H9 (cell line): ENCODE data around the gene GCK. TPM values are rescaled to one million over a fixed set of nuclear protein-coding genes. Genes with fewer than 3 reads are reported as not detected.

Experiments
- DNase-seq: peaks from one replicate; pipeline ENCODE4 v3.0.0-alpha.2; 2017
- H2AFZ ChIP-seq: one replicate; pipeline ENCODE4 v1.6.1; 2013; ENCODE audit warnings: mild to moderate bottlenecking, low read length, control low read depth, moderate library complexity
- H2AK5ac ChIP-seq: 2 replicates; pipeline ENCODE4 v1.6.1; 2013; ENCODE audit warnings: low read length, control low read depth, mixed read lengths; ENCODE audit not compliant: insufficient read length
- H2BK120ac ChIP-seq: one replicate; pipeline ENCODE4 v1.6.1; 2013; ENCODE audit warnings: low read depth, mild to moderate bottlenecking, low read length, control low read depth, inconsistent platforms; ENCODE audit not compliant: poor library complexity, severe bottlenecking
- H2BK12ac ChIP-seq: 2 replicates; pipeline ENCODE4 v1.6.1; 2013; ENCODE audit warnings: low read length, control low read depth, mixed read lengths, low read depth; ENCODE audit not compliant: insufficient read length
- H2BK15ac ChIP-seq: 2 replicates; pipeline ENCODE4 v1.6.1; 2013; ENCODE audit warnings: low read depth, low read length, control low read depth
- H2BK20ac ChIP-seq: one replicate; pipeline ENCODE4 v1.6.1; 2013; ENCODE audit warnings: low read depth, mild to moderate bottlenecking, low read length, control low read depth, inconsistent platforms; ENCODE audit not compliant: poor library complexity, severe bottlenecking
- H2BK5ac ChIP-seq: 2 replicates; pipeline ENCODE4 v1.6.1; 2013; ENCODE audit warnings: low read length, control low read depth, mixed read lengths; ENCODE audit not compliant: insufficient read length
- H3K14ac ChIP-seq: 2 replicates; pipeline ENCODE4 v1.6.1; 2013; ENCODE audit warnings: low read length, control low read depth; ENCODE audit not compliant: insufficient read depth
- H3K18ac ChIP-seq: 2 replicates; pipeline ENCODE4 v1.6.1; 2013; ENCODE audit warnings: low read depth, mild to moderate bottlenecking, mixed read lengths, low read length, control low read depth; ENCODE audit not compliant: insufficient read length
- H3K23ac ChIP-seq: 2 replicates; pipeline ENCODE4 v1.6.1; 2013; ENCODE audit warnings: low read length, control low read depth, mixed read lengths, low read depth; ENCODE audit not compliant: insufficient read length
- H3K23me2 ChIP-seq: 2 replicates; pipeline ENCODE4 v1.6.1; 2013; ENCODE audit warnings: low read depth, mild to moderate bottlenecking, mixed read lengths, low read length, control low read depth; ENCODE audit not compliant: insufficient read length, poor library complexity, severe bottlenecking
- H3K27ac ChIP-seq: 2 replicates; pipeline ENCODE4 v1.5.1; 2013; ENCODE audit warnings: low read length, control low read depth, mixed read lengths, low read depth; ENCODE audit not compliant: insufficient read length
- H3K27me3 ChIP-seq: 2 replicates; pipeline ENCODE4 v1.6.1; 2013; ENCODE audit warnings: low read length, control low read depth, inconsistent platforms; ENCODE audit not compliant: insufficient read depth
- H3K4ac ChIP-seq: 2 replicates; pipeline ENCODE4 v1.6.1; 2013; ENCODE audit warnings: low read depth, mild to moderate bottlenecking, control low read depth, inconsistent platforms, low read length, moderate library complexity
- H3K4me1 ChIP-seq: 2 replicates; pipeline ENCODE4 v1.6.1; 2013; ENCODE audit warnings: low read length, control low read depth, inconsistent platforms; ENCODE audit not compliant: insufficient read depth
- H3K4me2 ChIP-seq: 2 replicates; pipeline ENCODE4 v1.6.1; 2013; ENCODE audit warnings: low read length, control low read depth, mixed read lengths; ENCODE audit not compliant: insufficient read length, insufficient read depth
- H3K56ac ChIP-seq: 2 replicates; pipeline ENCODE4 v1.6.1; 2013; ENCODE audit warnings: low read depth, mild to moderate bottlenecking, mixed read lengths, low read length, control low read depth; ENCODE audit not compliant: insufficient read length
- H3K79me1 ChIP-seq: 2 replicates; pipeline ENCODE4 v1.6.1; 2013; ENCODE audit warnings: low read depth, mild to moderate bottlenecking, moderate library complexity, low read length, control low read depth, inconsistent platforms; ENCODE audit not compliant: insufficient read depth, poor library complexity, severe bottlenecking
- H3K79me2 ChIP-seq: 2 replicates; pipeline ENCODE4 v1.6.1; 2013; ENCODE audit warnings: low read length, control low read depth, inconsistent platforms; ENCODE audit not compliant: insufficient read depth
- H3K9ac ChIP-seq: 2 replicates; pipeline ENCODE4 v1.6.1; 2013; ENCODE audit warnings: low read length, control low read depth, mixed read lengths; ENCODE audit not compliant: insufficient read length; ENCODE audit errors: extremely low read depth
- H3K9me3 ChIP-seq: one replicate; pipeline ENCODE4 v1.6.1; 2013; ENCODE audit warnings: low read depth, low read length, inconsistent platforms; ENCODE audit not compliant: control insufficient read depth
- H3T11ph ChIP-seq: one replicate; pipeline ENCODE4 v1.6.1; 2013; ENCODE audit warnings: mild to moderate bottlenecking, low read length, control low read depth, inconsistent platforms
- H4K20me1 ChIP-seq: one replicate; pipeline ENCODE4 v1.6.1; 2013; ENCODE audit not compliant: control insufficient read depth, insufficient read length, insufficient read depth
- H4K5ac ChIP-seq: 2 replicates; pipeline ENCODE4 v1.6.1; 2013; ENCODE audit warnings: low read depth, mild to moderate bottlenecking, mixed read lengths, low read length, control low read depth; ENCODE audit not compliant: insufficient read length
- H4K8ac ChIP-seq: replicated peaks from 2 replicates; pipeline ENCODE4 v1.6.1; 2013; ENCODE audit warnings: low read length, control low read depth, mixed read lengths, low read depth; ENCODE audit not compliant: insufficient read length
- H4K91ac ChIP-seq: 2 replicates; pipeline ENCODE4 v1.6.1; 2013; ENCODE audit warnings: low read depth, mild to moderate bottlenecking, moderate library complexity, mixed read lengths, low read length, control low read depth; ENCODE audit not compliant: insufficient read length
- H3K27ac Mint-ChIP-seq, 3 experiments: 2 replicates in 2 of 3; 3 replicates in 1 of 3; pipeline ENCODE4 v1.8.0; 2020 to 2021; ENCODE audit warnings: mixed read lengths in 3 of 3, mild to moderate bottlenecking in 1 of 3, moderate library complexity in 1 of 3
- H3K27me3 Mint-ChIP-seq: 2 replicates; pipeline ENCODE4 v1.8.0; 2021; ENCODE audit warnings: low read depth, mild to moderate bottlenecking, moderate library complexity, mixed read lengths
- H3K36me3 Mint-ChIP-seq, 3 experiments: 2 replicates in 2 of 3; 3 replicates in 1 of 3; pipeline ENCODE4 v1.8.0; 2020 to 2021; ENCODE audit warnings: low read depth in 3 of 3, mixed read lengths in 3 of 3; ENCODE audit not compliant: insufficient read depth in 1 of 3
- H3K4me1 Mint-ChIP-seq, 2 experiments: 2 replicates each; pipeline ENCODE4 v1.8.0; 2020; ENCODE audit warnings: mixed read lengths in 2 of 2
- H3K4me3 Mint-ChIP-seq, 2 experiments: 2 replicates in 1 of 2; 3 replicates in 1 of 2; pipeline ENCODE4 v1.8.0; 2020 to 2021; ENCODE audit warnings: mild to moderate bottlenecking in 2 of 2, mixed read lengths in 2 of 2, moderate library complexity in 1 of 2
- H3K9me3 Mint-ChIP-seq, 2 experiments: 2 replicates in 1 of 2; 3 replicates in 1 of 2; pipeline ENCODE4 v1.8.0; 2020; ENCODE audit warnings: mild to moderate bottlenecking in 2 of 2, mixed read lengths in 2 of 2, moderate library complexity in 1 of 2
- WGBS: extraction: QIAGEN DNeasy Blood & Tissue Kit; methylation state at CpG from one replicate; pipeline ENCODE4 v1.1.7; 2013; ENCODE audit warnings: missing lambda C conversion rate, low lambda C conversion rate, mixed read lengths; ENCODE audit not compliant: insufficient read length; ENCODE audit errors: extremely low coverage; 5-methylcytosine and 5-hydroxymethylcytosine counted together
- total RNA-seq: library from RNA; stranded (reverse); gene quantifications from 2 replicates; pipeline ENCODE4 v1.2.1, GENCODE V29; 2021
- TF ChIP-seq, protein P1 (sequence below): fragments of 200-600 bp; sonication (generic); conservative IDR thresholded peaks from 3 replicates; pipeline ENCODE4 v1.8.0; 2021; ENCODE audit warnings: antibody characterized with exemption, mild to moderate bottlenecking

GCK gene
- total RNA-seq, 1 experiment from 2014 or later = 0.98 TPM

GRCh38 chr7:44217852-44218402, 28.7 kb upstream of the GCK start:
- no peak overlapping the region for H3K9ac ChIP-seq
- TF ChIP-seq, protein P1, sequence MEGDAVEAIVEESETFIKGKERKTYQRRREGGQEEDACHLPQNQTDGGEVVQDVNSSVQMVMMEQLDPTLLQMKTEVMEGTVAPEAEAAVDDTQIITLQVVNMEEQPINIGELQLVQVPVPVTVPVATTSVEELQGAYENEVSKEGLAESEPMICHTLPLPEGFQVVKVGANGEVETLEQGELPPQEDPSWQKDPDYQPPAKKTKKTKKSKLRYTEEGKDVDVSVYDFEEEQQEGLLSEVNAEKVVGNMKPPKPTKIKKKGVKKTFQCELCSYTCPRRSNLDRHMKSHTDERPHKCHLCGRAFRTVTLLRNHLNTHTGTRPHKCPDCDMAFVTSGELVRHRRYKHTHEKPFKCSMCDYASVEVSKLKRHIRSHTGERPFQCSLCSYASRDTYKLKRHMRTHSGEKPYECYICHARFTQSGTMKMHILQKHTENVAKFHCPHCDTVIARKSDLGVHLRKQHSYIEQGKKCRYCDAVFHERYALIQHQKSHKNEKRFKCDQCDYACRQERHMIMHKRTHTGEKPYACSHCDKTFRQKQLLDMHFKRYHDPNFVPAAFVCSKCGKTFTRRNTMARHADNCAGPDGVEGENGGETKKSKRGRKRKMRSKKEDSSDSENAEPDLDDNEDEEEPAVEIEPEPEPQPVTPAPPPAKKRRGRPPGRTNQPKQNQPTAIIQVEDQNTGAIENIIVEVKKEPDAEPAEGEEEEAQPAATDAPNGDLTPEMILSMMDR = no peak
- H3K23me2 ChIP-seq = no peaks in the 10 kb centered on the region
- WGBS = no CpG with 5 or more reads among the region's 17 CpGs
- no peak overlapping the region for H2BK20ac ChIP-seq
- H4K20me1 ChIP-seq = no peaks in the 10 kb centered on the region
- no peak overlapping the region for H3T11ph ChIP-seq
- no peak overlapping the region for H2BK5ac ChIP-seq
- Mint-ChIP-seq H3K4me3 (peak overlapping the region in 1 of 2 experiments; percentile 61; a peak in 3 of 5 replicates), H3K36me3 (peaks cover 0 to 2% (median 0%) of the 10 kb centered on the region in 3 experiments; a peak in 2 of 7 replicates), H3K27me3 (no peaks in the 10 kb centered on the region; the same call in 1 of the 2 replicates), H3K9me3 (no peaks in the 10 kb centered on the region; a peak in 1 of 5 replicates), H3K4me1 (peaks cover 31 to 57% of the 10 kb centered on the region in 2 experiments), H3K27ac (peak overlapping the region; percentile 84 to 97 (median 92))
- peak overlapping the region; percentile 52 for H3K18ac ChIP-seq
- no peak overlapping the region for H2AFZ ChIP-seq
- H4K91ac ChIP-seq = no peak overlapping the region
- no peak overlapping the region for H2BK120ac ChIP-seq
- H4K8ac ChIP-seq = no peak overlapping the region
- no peak overlapping the region for H2BK12ac ChIP-seq
- no peak overlapping the region for H2AK5ac ChIP-seq
- H3K9me3 ChIP-seq = no peaks in the 10 kb centered on the region
- no peak overlapping the region for H3K23ac ChIP-seq
- no peak overlapping the region for H3K4ac ChIP-seq
- no peak overlapping the region for H4K5ac ChIP-seq
- H3K79me2 ChIP-seq = no peaks in the 10 kb centered on the region
- H3K4me2 ChIP-seq = no peak overlapping the region
- no peaks in the 10 kb centered on the region for H3K79me1 ChIP-seq
- H3K27ac ChIP-seq = no peak overlapping the region
- H3K56ac ChIP-seq = no peak overlapping the region
- H3K4me1 ChIP-seq = no peaks in the 10 kb centered on the region
- H2BK15ac ChIP-seq = no peak overlapping the region
- no peaks in the 10 kb centered on the region for H3K27me3 ChIP-seq
- no peak overlapping the region for H3K14ac ChIP-seq
- DNase-seq = no peak
